ENCODE results near the gene MAP7D3.
"Not testable (repeated sequence)": the region's sequence is repeated elsewhere in the genome, so short reads cannot be mapped to it uniquely, and the experiment has no call there.

MAP7D3 gene

GRCh38 chrX:136262243-136262642 is 11.0 kb upstream of the MAP7D3 start:
- no peak overlapping the region for H3K27ac Mint-ChIP-seq
- no peak overlapping the region for H3K4me3 Mint-ChIP-seq
- H3K27me3 Mint-ChIP-seq = no peaks in the 10 kb centered on the region
- H3K4me1 Mint-ChIP-seq = no peaks in the 10 kb centered on the region
- ATAC-seq = no peak
- no peaks in the 10 kb centered on the region for H3K36me3 Mint-ChIP-seq
- H3K9me3 Mint-ChIP-seq = no peaks in the 10 kb centered on the region

- Mint-ChIP-seq H3K27me3 (no peaks in the 10 kb centered on the region), H3K36me3 (no peaks in the 10 kb centered on the region), H3K4me3 (no peak overlapping the region), H3K9me3 (no peaks in the 10 kb centered on the region), H3K27ac (no peak overlapping the region), H3K4me1 (peaks cover under 1% of the 10 kb centered on the region)
- ATAC-seq = no peak
Observed at GRCh38 chrX:136261321-136261720, 10.1 kb upstream of the MAP7D3 start.

- no peak overlapping the region for H3K27ac Mint-ChIP-seq
- ATAC-seq = no peak
- H3K27me3 Mint-ChIP-seq = no peaks in the 10 kb centered on the region
- H3K36me3 Mint-ChIP-seq = no peaks in the 10 kb centered on the region
- no peak overlapping the region for H3K4me3 Mint-ChIP-seq
- peaks cover 6% of the 10 kb centered on the region for H3K4me1 Mint-ChIP-seq
- no peaks in the 10 kb centered on the region for H3K9me3 Mint-ChIP-seq
Observed at GRCh38 chrX:136260776-136261175, 9.6 kb upstream of the MAP7D3 start.

- no peak for ATAC-seq
- Mint-ChIP-seq H3K36me3 (no peaks in the 10 kb centered on the region), H3K4me1 (peaks cover 7% of the 10 kb centered on the region), H3K9me3 (no peaks in the 10 kb centered on the region), H3K4me3 (no peak overlapping the region), H3K27ac (no peak overlapping the region), H3K27me3 (no peaks in the 10 kb centered on the region)
Observed at GRCh38 chrX:136259543-136259942, 8.3 kb upstream of the MAP7D3 start.

- no peak overlapping the region for H3K4me3 Mint-ChIP-seq
- H3K9me3 Mint-ChIP-seq = no peaks in the 10 kb centered on the region
- no peak overlapping the region for H3K27ac Mint-ChIP-seq
- no peaks in the 10 kb centered on the region for H3K27me3 Mint-ChIP-seq
- no peak for ATAC-seq
- peaks cover 7% of the 10 kb centered on the region for H3K4me1 Mint-ChIP-seq
- H3K36me3 Mint-ChIP-seq = no peaks in the 10 kb centered on the region
Observed at GRCh38 chrX:136258951-136259350, 7.8 kb upstream of the MAP7D3 start.

GRCh38 chrX:136256026-136256425 is 4.8 kb upstream of the MAP7D3 start:
- no peak overlapping the region for H3K27ac Mint-ChIP-seq
- peaks cover 15% of the 10 kb centered on the region for H3K4me1 Mint-ChIP-seq
- H3K27me3 Mint-ChIP-seq = no peaks in the 10 kb centered on the region
- no peaks in the 10 kb centered on the region for H3K36me3 Mint-ChIP-seq
- H3K9me3 Mint-ChIP-seq = no peaks in the 10 kb centered on the region
- no peak overlapping the region for H3K4me3 Mint-ChIP-seq
- no peak for ATAC-seq

GRCh38 chrX:136255541-136255940 is 4.3 kb upstream of the MAP7D3 start:
- Mint-ChIP-seq H3K4me1 (peaks cover 15% of the 10 kb centered on the region), H3K27ac (no peak overlapping the region), H3K27me3 (no peaks in the 10 kb centered on the region), H3K9me3 (no peaks in the 10 kb centered on the region), H3K4me3 (no peak overlapping the region), H3K36me3 (no peaks in the 10 kb centered on the region)
- no peak for ATAC-seq

GRCh38 chrX:136250191-136251040 is 784 bp downstream of the MAP7D3 start:
- no peaks in the 10 kb centered on the region for H3K36me3 Mint-ChIP-seq
- peaks cover 12% of the 10 kb centered on the region for H3K4me1 Mint-ChIP-seq
- no peaks in the 10 kb centered on the region for H3K9me3 Mint-ChIP-seq
- H3K27ac Mint-ChIP-seq = no peak overlapping the region
- peak overlapping the region; percentile 89 for H3K4me3 Mint-ChIP-seq
- no peaks in the 10 kb centered on the region for H3K27me3 Mint-ChIP-seq
- peak; percentile 66 for ATAC-seq

GRCh38 chrX:136246201-136246600 is 5.0 kb downstream of the MAP7D3 start:
- H3K4me3 Mint-ChIP-seq = no peak overlapping the region
- no peaks in the 10 kb centered on the region for H3K27me3 Mint-ChIP-seq
- H3K9me3 Mint-ChIP-seq = no peaks in the 10 kb centered on the region
- H3K4me1 Mint-ChIP-seq = peaks cover 10% of the 10 kb centered on the region
- no peak overlapping the region for H3K27ac Mint-ChIP-seq
- ATAC-seq = no peak
- peaks cover 25% of the 10 kb centered on the region for H3K36me3 Mint-ChIP-seq

GRCh38 chrX:136237849-136238248 is 13.4 kb downstream of the MAP7D3 start:
- not testable (repeated sequence) for H3K27ac Mint-ChIP-seq, ATAC-seq, H3K9me3 Mint-ChIP-seq, H3K4me1 Mint-ChIP-seq, H3K27me3 Mint-ChIP-seq, H3K4me3 Mint-ChIP-seq
- H3K36me3 Mint-ChIP-seq = peaks cover 32% of the 10 kb centered on the region

- ATAC-seq = no peak
- H3K27ac Mint-ChIP-seq = no peak overlapping the region
- peaks cover 27% of the 10 kb centered on the region for H3K36me3 Mint-ChIP-seq
- no peaks in the 10 kb centered on the region for H3K27me3 Mint-ChIP-seq
- no peak overlapping the region for H3K4me3 Mint-ChIP-seq
- H3K4me1 Mint-ChIP-seq = no peaks in the 10 kb centered on the region
- H3K9me3 Mint-ChIP-seq = no peaks in the 10 kb centered on the region
Observed at GRCh38 chrX:136237074-136237473, 14.1 kb downstream of the MAP7D3 start.

- Mint-ChIP-seq H3K27ac (peak overlapping the region; percentile 70), H3K9me3 (no peaks in the 10 kb centered on the region), H3K27me3 (no peaks in the 10 kb centered on the region), H3K36me3 (peaks cover 28% of the 10 kb centered on the region), H3K4me3 (peak overlapping the region; percentile 23), H3K4me1 (peaks cover 13% of the 10 kb centered on the region)
- no peak for ATAC-seq
Observed at GRCh38 chrX:136228839-136229207, 22.4 kb downstream of the MAP7D3 start.

- no peaks in the 10 kb centered on the region for H3K27me3 Mint-ChIP-seq
- ATAC-seq = no peak
- H3K27ac Mint-ChIP-seq = peak overlapping the region; percentile 70
Observed at GRCh38 chrX:136227948-136228838, 23.0 kb downstream of the MAP7D3 start.

GRCh38 chrX:136227074-136227473 is 24.1 kb downstream of the MAP7D3 start:
- Mint-ChIP-seq H3K9me3 (no peaks in the 10 kb centered on the region), H3K4me1 (peaks cover 13% of the 10 kb centered on the region), H3K4me3 (no peak overlapping the region), H3K36me3 (peaks cover 23% of the 10 kb centered on the region), H3K27me3 (no peaks in the 10 kb centered on the region), H3K27ac (no peak overlapping the region)
- no peak for ATAC-seq

More at GRCh38 chrX:136227948-136228838, 23.0 kb downstream of the MAP7D3 start:
- peaks cover 13% of the 10 kb centered on the region for H3K4me1 Mint-ChIP-seq
- H3K4me3 Mint-ChIP-seq = no peak overlapping the region
- H3K36me3 Mint-ChIP-seq = peaks cover 25% of the 10 kb centered on the region
- no peaks in the 10 kb centered on the region for H3K9me3 Mint-ChIP-seq

- no peaks in the 10 kb centered on the region for H3K4me1 Mint-ChIP-seq
- no peaks in the 10 kb centered on the region for H3K27me3 Mint-ChIP-seq
- ATAC-seq = no peak
- H3K9me3 Mint-ChIP-seq = no peaks in the 10 kb centered on the region
- no peak overlapping the region for H3K27ac Mint-ChIP-seq
- H3K4me3 Mint-ChIP-seq = no peak overlapping the region
- peaks cover 22% of the 10 kb centered on the region for H3K36me3 Mint-ChIP-seq
Observed at GRCh38 chrX:136221851-136222513, 29.2 kb downstream of the MAP7D3 start.
